UCSD-AML1 (cell line): ENCODE measurements around the gene ONECUT2.
A peak's percentile ranks its signal among the peaks of the same experiment; 100 is the strongest.
"Not testable (repeated sequence)": the region's sequence is repeated elsewhere in the genome, so short reads cannot be mapped to it uniquely, and the experiment has no call there.

ENCODE experiments used
- DNase-seq: peaks from one replicate; lab custom pipeline; 2025; ENCODE audit not compliant: unreplicated experiment; lab: John Stamatoyannopoulos, UW

ONECUT2 gene

DNA sequence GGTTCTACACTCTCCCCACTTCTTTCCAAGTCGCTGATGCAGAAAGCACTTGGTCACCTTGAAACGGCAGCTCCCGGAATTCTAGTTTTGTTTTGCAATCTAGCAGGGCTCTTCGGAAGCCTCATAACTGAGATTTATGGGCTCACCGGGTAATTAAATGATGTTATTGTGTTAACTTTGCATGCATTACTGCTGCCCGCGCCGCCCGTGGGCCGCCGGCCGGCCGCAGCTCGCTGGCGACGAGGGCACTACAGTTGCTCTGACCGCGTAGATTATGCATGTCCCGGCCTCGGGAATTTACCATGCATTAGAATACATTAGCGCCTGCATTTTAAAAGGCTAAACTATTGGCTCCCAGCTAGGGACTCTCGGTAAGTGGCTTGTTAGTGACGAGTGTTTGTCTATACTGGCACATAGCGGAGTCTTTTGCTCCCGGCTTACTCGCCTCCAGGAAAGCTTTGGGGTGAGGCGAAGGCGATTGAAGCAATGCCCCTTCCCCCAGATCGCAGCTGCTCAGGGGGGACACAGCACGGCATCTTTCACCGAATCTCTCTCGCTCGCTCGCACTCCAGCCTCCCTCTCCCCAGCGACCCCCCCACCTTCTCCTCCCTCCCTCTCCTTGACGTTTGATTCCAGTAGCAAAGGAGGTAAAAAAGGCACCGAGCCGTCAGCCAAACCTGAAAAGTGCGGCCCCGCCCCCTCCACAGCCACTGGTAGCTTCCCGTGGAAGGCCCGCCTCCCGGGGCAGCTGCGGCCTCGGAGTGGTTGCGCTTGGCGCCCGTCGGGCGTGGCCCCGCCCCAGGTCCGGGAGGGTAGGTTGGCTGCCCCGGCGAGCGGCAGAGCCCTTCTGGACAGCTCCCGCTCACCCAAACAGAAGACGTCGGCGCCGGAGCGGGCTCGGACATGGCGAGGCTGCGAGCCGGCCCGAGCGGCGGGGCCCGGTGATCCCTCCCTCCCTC is at the start of gene ONECUT2:
Gene ONECUT2, plus strand, starts transcription at position 839 of the 959 bp plus-strand sequence. CDS start 343 bp downstream, outside the sequence.
- peak; percentile 81 for DNase-seq

DNA sequence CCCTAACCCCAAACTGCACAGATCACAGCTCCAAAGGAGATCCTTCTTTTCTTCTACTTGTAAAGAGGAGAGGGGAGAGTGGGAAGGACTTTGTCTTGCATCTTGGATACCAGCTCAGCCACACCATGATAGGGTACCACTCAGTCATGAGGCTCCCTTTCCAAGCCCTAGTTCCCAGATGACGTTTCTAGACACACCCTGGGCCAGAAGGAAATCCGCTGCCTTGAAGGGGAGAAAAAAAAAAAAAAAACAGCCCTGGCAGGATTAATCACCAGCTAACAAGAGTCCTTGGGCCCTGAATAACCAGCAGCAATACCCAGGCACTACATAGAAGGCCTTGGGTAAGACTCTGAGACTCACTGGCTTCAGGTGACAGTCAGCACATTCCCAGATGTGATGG is 45.9 kb upstream of the ONECUT2 start:
- DNase-seq = no peak

DNA sequence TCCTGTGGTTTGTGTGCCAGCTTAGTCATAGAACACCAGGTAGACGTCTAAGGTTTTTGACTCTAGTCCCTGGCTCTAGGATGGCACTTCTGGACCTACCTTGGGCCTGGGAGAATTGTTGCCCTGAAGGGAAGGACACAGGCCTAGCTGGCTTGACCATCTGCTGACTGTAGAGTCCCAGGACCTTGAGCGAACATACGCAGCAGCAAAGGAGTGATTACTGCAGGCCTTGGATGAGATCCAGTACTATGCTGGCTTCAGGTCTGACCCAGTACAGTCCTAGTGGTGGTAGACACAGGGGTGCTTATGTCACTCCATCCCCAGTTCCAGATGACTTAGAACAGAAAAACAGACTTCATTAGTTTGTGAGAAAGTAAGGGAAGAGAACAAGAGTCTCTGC is 45.1 kb upstream of the ONECUT2 start:
- DNase-seq = no peak

DNA sequence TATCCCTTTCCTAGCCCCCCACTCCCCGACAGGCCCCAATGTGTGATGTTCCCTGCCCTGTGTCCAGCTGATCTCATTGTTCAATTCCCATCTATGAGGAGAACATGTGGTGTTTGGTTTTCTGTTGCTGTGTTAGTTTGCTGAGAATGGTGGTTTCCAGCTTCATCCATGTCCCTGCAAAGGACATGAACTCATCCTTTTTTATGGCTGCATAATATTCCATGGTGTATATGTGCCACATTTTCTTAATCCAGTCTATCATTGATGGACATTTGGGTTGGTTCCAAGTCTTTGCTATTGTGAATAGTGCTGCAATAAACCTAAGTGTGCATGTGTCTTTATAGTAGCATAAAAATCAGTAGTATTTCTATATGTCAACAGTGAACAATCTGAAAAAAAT is 40.4 kb upstream of the ONECUT2 start:
- not testable (repeated sequence) for DNase-seq

DNA sequence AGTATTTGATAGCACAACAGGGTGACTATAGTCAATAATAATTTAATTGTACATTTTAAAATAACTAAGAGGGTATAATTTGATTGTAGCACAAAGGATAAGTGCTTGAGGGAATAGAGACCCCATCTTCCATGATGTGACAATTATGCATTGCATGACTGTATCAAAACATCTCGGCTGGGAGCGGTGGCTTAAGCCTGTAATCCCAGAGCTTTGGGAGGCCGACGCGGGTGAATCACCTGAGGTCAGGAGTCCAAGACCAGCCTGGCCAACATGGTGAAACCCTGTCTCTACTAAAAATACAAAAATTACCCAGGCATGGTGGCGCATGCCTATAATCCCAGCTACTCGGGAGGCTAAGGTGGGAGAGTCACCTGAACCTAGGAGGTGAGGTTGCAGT is 38.3 kb upstream of the ONECUT2 start:
- DNase-seq = not testable (repeated sequence)

DNA sequence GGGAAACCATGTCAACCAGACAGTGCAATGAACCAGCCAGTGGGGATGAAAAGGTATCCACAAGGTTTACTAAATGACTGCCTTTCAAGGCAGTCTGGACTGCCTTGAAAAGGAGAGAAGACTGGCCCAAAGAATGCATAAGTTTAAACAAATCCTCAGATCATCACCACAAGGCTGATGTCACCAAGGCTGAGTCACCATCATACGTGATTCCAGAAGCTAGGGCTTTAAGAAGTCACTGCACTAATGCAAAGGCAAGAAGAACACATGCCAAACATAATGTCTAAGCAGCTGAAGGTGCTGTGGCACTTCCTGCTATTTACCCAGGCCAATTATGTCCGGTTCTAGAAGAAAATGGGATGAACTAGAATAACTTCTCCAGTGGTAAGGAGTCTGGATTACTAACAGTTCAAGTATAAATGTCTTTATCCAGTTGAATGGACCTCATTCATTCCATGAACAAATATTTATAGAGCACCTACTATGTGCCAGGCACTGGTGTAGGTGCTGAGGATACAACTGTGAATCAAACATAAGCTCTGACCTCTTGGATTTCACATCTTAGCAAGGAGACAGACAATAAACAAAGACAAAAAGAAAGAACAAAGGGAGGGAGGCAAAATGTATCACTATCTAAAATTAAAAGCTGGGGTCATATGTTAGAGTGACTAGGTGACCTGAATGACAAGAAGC is 37.6 kb upstream of the ONECUT2 start:
- no peak for DNase-seq

DNA sequence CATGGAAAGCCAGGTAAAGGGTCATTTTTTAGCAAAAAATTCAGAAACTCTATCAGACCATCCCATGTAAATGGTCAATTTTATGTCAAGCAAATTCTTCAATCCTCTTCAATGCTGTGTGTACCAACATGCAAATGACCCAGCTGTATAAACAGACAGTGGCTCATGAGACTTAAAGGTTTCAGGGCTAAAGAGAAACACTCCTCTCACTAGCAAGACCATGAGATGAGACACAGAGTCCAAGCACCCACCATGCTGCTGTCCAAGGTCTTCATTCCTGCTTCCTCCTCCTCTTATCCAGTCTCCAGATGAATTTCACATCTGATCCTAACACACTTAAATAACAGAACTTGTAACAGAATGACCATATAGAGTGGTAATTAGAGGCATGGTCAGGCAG is 30.8 kb upstream of the ONECUT2 start:
- no peak for DNase-seq

DNA sequence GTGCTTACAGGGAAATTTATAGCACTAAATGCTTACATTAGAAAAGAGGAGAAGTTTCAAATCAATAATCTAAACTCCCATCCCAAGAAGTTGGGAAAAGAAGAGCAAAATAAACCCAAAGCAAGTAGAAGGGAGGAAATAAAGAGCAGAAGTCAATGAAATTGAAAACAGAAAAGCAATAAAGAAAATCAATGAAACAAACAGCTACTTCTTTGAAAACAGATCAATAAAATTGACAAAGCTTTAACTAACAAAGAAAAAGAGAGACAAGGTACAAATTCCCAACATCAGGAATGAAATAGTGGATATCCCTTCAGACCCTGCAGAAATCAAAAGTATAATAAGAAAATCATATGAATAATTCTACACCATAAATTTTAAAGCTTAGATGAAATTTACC is 25.5 kb upstream of the ONECUT2 start:
- DNase-seq = no peak

DNA sequence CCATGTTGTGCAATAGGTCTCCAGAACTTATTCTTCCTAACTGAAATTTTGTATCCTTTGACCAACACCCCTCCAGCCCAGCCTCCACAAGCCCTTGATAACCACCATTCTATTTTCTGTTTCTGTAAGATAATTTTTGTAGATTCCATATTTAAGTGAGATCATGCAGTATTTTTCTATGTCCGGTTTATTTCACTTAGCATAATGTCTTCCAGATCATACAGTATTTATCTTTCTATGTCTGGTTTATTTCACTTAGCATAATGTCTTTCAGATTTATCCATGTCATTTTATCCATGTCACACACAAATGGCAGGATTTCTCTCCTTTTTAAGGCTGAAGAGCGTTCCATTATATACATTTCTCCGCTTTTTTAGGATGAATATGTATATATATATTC is 24.4 kb upstream of the ONECUT2 start:
- no peak for DNase-seq

DNA sequence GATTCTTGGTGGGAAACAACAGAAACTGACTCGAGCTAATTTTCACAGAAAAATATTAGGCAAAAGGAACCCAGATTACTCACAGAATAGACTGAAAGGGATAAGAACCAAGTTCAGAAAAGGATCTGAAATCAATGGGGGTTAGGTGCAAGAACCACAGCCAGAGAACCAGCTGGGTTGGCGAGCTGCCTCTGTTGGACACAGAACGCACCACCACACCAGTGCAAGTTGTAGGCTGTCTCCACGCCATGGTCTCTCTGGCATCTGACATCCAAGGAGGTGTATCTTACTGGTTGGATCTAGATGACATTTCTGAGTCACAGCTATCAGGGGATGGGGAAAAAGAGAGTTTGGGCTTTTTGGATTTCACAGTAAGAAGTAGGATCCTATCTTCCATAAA is 18.6 kb upstream of the ONECUT2 start:
- DNase-seq = no peak

DNA sequence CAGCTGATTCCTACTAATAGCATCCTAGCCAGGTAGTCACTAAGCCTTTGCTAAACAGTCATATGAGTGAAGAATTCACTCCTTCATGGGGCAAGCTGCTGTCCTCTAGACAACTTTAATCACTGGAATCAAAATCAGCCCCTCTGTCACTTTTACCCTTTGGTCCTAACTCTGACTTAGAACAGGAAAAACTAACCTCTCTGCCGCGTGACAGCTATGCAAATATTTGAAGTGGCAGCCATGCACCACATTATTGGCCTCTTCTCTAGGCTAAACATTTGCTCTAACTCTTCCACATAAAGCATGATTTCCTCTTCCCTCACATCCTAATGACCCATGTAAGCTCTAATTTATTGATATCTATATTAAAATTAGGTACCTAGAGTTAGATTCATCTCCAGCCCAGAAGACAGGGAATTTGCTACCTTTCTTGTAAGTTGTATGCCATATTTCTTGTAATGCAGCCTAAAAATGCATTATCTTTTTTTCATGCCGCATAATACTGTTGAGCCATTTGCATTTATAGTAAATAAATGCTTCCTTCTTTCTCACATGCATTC is 12.8 kb upstream of the ONECUT2 start:
- DNase-seq = no peak

DNA sequence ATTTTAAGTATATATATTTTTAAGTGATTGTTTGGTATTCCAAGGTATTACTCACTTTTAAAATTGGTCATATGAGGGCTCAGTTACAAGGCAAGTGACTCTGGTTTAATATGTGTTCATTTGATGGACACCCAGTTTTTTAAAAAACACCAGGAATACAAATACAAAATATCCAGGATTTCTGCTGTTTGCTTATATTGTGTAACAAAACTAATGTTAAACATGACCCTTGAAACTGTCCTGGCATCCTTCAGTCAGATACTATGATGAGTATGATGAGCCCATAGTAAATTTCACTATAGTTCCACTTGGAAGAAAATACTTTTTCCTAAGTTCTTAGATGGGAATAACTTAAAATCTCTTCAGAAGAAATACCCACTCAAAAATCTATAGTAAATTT is 11.4 kb upstream of the ONECUT2 start:
- DNase-seq = no peak

DNA sequence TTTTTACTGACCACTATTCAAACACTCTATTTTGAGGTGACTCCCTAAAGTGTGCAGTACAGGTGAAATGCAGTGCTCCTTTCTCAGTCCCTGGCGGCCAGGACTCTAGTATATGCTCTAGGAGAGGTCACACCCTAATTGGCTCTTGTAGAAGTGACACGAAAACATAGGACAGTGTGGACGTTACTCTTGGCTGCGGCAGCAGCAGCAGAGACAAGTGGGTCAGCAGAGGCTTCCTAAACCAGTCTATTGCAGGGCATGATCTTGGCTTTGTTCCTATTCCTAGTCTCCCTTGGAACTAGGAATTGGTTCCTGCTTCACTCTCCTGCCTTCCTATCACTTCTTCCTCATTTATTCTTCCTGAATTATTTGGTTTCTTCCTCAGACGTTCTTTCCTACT is 10.1 kb upstream of the ONECUT2 start:
- DNase-seq = no peak

DNA sequence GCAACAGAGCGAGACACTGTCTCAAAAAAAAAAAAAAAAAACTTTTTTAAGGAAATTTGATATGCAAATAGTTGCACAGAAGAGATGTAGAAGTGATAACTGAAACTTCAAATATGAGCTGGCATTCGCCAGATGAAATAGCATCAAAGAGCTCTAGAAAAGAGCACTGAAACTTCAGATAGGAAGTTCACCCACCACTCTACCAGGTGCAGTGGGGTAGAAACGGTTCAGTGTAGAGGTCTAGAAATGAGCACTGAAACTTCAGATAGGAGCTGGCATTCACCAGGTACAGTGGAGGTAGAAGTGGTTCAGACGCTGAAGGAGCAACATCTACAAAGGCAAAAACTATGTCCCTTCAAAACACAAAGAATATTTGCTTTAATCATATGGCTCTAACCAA is 9.0 kb upstream of the ONECUT2 start:
- no peak for DNase-seq

DNA sequence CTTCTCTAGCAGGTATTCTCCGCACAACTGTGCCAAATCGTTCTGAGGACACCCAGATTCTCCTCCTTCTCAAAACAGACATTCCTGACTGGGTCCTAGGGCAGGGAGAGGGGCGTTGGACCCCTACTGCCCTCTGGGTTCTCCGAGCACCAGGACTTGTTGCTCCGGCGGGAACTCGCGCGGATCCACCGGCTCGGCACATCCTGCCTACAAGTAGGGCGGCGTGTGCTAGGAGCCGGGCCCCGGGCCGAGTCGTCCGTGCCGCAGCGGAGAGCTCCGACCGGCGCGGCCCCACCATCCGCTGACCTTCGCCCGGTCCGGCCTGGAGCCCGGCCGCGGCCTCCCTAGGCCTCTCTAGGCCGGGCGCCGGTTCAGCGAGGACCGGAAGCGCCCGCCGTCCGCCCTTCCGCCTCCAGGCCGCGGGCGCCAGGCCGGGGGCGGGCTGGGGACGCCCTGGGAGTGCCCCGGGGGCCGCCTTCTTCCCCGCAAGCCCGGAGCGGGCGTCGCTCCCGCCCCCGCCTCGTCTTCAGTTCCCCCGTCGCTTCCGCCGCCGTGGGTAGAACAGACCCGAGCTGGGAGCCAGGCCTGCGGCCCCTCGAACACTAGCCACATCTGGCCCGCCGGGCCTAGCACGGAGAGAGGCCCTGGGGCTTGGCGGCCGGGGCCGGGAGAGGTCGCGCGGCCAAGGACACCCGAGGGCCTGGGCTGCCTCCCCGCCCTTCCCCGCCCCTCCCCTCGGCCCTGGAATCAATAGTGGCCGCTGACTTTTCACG is 7.6 kb upstream of the ONECUT2 start:
- DNase-seq = no peak

DNA sequence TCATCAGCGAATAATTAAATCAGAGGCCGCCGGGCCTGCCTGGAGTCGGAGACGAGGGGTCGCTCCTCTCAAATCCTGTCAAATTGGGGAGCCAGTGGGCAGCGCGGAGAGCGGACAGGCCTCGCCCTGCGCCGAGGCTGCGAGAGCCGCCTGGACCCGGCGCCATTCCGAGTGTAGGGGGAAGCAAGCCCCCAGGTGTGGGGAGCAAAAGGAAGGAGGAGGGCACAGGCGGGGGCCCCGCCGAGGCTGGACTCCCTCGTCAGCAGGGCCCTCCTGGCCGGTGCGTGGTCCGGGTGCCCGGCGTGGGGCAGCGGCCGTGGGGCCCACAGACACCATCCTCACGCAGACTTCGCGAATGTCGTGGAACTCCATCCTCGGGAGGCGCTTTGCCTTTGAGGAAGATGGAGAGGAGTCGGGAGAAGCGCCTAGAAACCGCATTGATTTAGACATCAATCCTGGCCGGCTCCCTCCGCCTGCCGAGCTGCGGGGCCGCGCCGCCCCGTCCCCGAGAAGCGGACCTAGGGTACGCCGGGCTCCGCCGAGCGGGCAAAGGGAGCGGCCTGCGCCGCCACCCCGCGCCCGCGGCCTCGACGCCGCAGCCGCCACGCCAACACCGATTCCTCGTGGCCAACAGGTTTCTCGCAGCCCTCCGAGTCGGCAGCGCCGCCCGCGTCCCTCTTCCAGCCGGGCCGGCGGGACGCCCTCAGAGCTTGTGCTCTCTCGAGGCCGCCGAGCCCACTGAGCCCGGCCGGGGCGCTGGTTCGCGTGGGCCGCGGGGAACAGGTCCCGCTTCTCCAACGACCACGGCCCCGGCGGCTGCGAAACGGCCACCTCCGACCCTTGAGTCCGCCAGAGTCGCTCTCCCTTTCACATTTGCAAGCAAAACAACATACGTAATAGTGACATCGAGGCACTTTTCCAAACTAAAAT is 6.7 kb upstream of the ONECUT2 start:
- no peak for DNase-seq

DNA sequence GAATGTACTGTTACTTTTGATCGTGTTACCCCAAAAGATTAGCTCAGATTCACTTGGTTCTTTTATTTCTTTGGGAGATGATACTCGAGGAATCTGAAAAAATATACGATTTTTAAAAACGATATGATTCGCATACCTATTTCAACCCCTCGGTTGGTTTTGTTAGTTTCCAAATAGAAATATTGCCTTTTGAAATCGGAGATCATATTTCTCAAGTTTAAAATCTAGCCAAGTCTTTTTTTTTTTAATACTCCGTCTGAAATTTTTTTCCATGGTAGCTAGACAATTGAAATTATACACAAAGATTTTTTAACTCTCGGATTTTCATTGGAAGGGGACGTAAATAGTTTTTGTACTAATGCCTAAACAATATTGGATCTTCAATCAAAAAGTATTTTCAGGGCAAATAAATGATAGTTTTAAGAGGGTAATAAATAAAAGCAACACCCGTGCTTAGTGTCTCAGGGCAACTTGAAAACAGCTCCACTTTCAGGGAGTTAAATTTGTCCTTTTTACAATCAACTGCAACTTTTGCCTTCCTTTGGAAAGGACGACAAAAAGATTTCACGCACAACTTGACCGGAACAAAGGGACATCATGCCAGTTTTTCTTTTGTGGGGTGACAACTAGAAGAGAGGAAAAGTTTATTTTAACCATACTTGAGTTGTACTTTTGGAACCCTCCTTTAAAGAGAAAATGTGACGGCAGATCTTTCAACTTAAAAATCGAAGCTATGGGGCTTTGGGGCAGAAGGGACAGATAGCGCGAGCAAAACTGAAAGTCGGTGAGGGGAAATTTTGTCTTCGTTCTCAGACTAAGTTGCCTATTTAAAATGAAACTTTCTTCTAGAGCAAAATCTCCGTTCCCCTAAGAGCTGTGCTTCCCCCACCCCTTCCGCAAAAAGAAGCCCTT is 5.8 kb upstream of the ONECUT2 start:
- DNase-seq = no peak

DNA sequence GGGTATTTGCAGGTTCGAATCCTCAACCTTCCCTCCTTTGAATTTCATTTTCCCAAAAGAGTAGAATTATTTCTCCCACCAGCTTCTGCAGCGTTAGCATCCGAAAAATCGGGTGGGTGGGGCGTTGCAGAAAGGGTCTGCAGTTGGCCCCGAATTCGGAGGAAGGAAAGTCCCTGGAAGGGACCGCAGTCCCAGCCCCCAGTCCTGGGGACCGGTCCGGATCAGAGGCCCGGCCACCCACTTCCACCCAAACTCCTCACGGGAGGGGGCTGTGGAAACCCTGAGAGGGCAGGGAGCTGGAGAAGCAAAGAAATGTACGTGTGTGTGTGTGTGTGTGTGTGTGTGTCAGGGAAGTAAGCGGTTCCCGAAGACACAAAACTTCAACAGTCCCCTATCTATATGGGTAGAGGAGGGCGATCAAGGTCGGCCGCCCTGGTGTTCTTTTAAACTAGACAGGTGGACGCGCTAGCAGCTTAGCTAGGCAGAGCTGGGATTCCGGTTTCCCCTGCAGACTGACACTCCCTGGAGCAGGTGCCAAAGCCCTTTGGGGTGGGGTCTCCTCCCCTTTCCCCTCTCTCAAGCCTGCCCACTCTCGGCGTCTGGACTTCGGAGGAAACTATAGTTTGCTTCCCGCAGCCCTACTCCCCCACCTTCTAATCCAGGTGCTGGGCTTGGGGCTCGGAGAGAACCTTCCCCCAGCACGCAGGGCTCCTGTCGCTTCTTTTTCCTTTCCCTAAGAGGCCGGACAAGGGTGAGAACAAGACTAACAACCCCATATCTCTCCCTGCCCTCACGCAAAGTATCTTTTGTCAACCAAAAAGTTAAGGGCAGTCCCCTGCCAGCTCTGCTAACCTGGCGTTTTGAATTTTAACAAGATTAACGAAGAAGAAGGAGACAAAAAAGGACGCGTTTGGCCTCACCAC is 4.8 kb upstream of the ONECUT2 start:
- DNase-seq = no peak
